ENCODE results near the gene TNFSF8.

DNA sequence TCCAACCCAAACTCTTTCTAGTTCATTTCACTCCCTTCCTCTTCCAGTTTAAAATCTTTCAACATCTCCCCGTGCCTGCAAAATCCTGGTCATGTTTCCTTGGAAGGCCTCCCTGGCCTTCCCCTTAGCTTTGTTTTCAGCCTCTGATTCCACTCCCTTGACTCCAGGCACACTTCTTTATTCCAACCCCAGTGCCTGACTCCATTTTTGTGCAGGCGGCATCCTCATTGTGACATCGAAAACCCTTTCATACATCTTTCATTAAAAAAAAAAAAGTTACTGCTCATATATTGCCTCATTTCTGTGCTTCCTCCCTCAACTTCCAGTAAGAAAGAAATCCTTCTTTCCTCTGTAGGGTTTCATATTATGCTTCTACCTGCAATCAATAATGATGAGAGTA lies 7.1 kb upstream of the TNFSF8 start:
- TF ChIP-seq SUZ12 (IDR thresholded peaks at IDR 0.05; ENCODE audit: extremely low read depth, insufficient read depth, insufficient read length) (no peak), YY1 (IDR thresholded peaks at IDR 0.05; ENCODE audit: insufficient read depth, insufficient read length) (no peak)
